HG03175 (cell line): ENCODE results near the gene TBCK.
A peak's percentile ranks its signal among the peaks of the same experiment; 100 is the strongest.

Experiments
- ATAC-seq: cut with Tn5 transposase; IDR thresholded peaks from one replicate; pipeline ENCODE4 v1.9.1; 2021; ENCODE audit warnings: mild to moderate bottlenecking, moderate library complexity; ENCODE audit not compliant: unreplicated experiment

Gene TBCK

DNA sequence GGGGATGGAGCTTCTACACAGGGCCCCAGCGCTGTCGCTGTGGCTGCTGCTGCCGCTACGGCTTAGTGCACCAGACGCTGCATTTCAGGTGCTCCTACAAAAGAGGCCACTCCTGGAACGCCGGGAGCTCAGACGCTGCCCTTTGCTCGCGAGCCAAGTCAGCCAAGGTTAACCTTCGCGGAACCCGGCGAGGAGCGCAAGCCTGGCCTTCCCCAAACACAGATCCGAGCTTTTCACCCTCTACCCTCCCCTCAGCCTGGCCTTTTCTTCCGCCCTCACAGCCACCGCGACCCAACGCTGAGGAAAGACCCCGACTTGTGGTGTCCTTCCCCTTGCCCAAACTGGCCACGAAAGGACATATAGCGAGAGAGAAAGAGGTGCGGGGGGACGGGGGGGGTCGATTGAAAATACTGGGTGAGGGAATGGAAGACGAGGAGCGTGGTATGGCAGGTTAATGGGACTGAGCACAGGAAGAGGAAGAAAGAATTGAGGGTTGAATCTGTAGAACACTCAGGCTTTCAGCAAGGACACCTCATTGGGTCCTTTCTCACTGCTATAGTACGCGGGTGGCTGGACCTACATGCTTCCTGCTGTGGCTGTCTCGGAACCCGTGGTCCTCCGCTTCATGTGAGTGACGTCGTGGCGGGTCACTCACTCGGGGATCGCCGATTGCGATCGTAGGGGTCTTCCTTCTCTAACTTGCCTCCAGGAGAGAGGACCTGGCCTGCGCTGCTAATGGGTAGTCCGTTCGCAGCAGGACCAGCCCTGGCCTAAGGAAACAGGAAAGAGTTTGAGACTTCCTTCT lies at the start of gene TBCK, which contains the start of gene AIMP1:
TSS of gene TBCK (minus strand) at position 242 of the 805 bp plus-strand sequence. CDS start 7,249 bp downstream, outside the sequence.
TSS of gene AIMP1 (plus strand) at position 583 of the 805 bp plus-strand sequence. CDS start 8,460 bp downstream, outside the sequence.
- peak; percentile 86 for ATAC-seq

DNA sequence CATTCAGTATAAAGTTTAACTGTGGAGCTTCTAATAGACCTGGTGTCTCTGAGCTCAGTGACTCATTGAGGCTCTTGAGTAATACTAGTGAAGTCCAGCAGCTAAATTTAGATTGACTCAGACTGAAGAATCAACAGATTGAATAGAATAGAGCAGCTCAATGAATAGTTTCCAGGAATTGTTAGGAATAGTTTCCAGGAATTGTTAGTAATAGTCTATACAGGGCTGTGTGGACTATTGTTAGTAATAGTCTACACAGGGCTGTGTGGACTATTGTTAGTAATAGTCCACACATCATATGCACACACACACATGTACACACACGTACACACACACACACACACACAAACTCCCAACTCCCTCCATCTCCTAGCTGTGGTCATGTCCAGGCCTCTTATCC lies 49.6 kb upstream of the TBCK start:
- ATAC-seq: no peak

DNA sequence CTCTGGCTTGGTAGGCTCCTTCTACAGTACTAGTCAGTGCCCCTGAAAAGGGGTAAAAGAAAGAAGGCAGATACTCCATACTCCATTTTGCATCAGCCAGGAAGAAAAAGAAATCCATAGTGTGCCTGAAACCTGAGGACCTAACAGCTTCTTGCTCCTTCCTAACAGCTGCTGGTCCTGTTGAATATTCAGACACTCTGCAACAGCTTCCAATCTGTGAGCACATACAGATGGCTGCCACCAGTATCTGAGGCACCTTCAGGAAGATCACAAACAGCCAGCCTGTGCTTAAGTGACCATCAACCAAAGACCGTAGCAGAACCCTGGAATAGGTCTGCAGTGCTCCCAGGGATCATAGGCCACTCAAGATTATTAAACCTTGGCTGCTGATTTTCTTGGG lies 48.3 kb upstream of the TBCK start:
- no peak for ATAC-seq

DNA sequence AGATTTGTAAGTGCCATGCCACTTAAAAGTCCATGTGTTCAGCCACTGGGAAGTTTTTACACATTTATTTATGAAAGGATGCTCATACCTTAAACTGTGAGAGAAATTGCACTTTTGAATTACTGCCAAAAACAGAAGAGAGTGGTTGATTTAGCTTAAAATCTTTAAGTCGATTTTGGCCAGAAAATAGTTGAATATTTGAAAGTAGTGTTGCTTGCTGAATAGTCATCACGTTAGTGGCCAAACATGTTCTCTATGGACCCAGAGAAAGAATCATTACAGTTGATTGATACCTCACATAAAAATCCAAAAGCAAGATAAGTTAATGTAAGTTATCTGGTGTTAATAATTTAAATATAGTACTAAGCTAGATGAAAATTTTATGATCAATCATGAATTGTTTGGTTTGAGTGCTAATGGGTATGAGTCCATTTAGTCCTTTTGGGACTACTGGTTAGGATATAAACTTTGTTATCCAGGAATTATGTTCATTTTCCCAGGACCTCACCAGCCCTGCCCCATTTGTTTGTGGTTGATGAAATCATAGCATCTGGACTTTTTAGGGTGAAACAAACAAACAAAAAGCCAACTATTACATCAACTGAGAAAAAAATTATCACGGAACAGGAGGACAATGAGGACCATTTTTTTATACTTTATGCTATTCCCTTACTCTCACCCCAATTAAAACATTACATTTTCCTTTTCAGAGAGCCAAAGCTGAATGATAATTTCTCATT lies 46.2 kb upstream of the TBCK start:
- ATAC-seq: no peak

DNA sequence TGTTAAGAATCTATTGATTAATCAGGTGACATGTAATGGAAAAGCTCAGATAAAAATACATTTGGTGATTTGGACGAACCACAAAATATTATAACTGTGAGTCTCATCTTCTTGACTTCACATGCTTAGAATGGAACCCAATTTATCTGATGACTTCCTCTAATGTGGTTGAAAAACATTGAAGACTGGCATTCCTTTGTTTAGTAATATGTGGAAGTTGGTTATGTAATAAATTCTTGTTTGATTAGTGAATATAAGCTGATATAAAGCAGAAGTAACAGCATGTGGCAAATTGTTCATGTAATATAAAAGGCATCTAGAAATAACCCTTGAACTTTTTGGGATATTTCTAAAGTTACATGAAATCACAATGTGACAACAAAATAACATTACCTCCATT lies 42.9 kb upstream of the TBCK start:
- ATAC-seq: no peak

DNA sequence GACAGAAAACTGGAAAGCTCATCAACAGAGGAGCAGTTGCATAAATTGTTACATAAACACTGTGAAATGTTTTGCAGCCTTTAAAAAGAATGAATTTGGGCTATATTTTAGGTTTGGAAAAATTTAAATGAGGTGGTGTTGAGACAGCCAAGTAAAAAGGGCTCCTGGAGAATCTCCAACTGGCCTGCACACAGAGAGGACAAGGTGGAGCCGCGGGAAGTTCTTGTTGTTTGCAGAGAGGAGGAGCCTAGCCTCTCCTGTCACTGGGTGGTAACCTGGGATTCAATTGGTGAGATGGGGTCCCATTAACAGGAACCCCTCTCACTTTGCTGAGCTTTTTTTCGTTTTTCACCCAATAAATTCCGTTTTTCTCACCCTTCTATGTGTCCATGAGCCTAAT lies 39.2 kb upstream of the TBCK start:
- ATAC-seq: no peak

DNA sequence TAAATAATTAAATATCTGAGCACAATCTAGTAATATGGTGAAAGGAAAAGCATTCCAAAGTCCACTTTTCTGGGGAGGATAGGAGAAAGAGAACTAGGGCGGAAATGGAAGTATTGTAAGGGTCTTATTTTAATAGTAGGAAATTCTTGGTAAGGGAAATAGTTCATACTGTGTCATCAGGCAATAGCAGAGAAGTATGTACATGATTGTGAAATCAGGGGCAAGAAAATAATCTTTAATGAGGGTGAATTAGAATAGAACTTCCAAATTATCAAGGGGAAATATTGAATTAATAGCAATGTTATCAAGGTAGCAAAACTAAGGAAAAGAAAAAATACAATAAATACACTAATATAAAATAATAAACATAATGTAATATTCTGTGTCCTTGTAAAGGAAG lies 37.8 kb upstream of the TBCK start:
- ATAC-seq: no peak

DNA sequence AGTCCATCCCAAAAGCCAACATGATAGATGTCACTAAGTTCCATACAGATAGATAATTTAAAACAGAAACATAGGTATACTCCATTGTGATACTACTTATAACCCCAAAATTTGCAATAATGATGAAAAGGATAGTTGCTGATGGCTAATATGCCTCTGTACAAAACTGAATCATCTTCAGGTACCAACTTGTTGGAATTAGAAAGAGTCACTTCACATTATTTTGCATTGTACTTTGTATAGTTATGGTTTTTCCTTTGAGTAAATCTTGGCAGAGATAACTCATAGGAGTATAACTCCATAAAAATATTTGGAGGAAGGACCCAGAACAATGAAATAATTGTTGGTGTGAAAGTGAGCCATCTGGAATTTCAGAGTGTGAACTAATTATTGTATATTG lies 35.0 kb upstream of the TBCK start:
- ATAC-seq: no peak

DNA sequence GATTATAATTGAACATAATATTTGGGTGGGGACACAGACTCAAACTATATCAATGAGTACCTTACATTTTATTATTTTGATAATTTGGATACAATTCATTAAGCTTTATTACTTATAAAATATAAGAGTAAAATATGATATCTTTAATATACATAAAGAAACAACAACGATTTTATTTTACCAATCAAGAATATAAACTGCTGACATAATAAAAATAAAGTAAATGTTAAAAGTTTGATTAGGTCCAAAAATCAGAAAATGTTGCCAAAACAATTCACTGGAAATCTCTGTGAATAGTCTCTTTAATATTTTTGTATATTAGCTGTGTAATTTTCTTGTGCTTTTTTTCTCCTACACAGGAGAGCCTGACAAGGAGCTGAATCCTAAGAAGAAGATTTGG lies 31.2 kb upstream of the TBCK start:
- ATAC-seq: no peak

DNA sequence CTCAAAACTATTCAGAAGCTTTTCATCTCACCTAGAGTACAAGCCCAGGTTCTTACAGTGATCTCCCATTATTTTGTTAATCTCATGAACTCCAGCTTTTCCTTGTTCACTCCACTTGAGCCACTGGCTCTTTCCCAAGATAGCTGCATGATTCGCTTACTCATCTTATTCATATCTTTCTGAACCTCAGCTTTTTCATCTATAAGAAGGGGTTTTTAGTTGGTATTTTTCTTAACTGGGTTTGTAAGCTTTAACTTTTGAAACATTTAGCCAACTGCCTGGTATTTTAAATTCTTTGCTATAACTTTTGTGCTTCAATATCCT lies 28.6 kb upstream of the TBCK start:
- no peak for ATAC-seq

DNA sequence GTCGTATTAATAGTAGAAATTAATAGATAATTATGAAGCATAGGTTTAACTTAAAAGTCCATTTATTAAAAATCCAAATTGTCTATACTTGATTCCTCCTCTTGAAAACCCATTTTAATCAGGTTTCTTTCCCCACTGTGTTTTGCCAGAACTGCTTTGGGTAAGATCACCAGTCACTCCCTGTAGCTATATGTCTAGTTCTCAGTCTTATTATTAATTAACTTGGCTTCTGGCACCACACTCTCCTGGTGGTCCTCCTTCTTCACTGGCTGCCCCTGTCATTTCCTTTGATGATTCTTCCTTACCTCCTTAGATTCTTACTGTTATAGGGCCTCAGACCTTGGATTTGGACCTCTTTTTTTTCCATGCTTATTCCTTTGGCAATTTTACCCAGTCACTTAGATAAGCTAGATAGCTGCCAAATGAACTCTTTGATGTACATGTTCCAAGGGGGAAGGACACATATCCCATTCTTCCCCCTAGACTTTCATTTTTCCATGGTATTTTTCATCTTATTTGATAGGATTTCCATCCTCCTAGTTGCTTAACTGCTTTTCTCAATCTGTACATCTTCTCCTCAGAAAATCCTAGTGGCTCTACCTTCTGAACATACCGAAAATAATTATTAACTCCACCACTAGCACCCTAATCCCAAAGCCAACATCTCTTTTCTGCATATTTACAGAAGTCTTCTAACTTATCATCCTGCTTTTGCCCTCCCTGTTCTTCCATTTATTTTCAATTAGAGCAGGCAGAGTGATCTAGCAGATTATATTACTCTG lies 28.0 kb upstream of the TBCK start:
- ATAC-seq: no peak

DNA sequence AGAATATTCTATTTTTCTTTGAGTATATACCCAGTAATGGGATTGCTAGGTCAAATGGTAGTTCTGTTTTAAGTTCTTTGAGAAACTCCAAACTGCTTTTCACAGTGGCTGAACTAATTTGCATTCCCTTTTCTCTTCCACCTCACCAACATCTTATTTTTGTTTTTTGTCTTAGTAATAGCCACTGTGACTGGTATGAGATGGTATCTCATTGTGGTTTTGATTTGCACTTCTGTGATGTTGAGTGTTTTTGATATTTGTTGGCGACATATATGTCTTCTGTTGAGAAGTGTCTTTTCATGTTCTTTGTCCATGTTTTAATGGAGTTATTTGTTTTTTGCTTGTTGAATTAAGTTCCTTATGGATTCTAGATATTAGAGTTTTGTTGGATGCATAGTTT lies 24.8 kb upstream of the TBCK start:
- no peak for ATAC-seq

DNA sequence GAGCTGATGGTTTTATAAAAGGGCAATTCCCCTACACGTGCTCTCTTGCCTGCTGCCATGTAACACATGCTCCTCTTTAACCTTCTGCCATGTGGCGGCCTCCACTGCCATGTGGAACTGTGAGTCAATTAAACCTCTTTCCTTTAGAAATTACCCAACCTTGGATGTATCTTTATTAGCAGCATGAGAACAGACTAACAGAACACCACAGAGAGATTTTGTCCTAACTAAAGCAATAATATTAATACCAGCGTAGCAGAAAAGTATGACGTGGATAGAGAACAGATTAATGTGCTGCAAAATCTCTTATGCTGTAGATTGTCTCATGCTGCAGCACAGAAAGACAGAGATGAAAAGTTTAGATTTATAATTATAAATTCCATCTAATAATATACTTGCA lies 23.4 kb upstream of the TBCK start:
- no peak for ATAC-seq

DNA sequence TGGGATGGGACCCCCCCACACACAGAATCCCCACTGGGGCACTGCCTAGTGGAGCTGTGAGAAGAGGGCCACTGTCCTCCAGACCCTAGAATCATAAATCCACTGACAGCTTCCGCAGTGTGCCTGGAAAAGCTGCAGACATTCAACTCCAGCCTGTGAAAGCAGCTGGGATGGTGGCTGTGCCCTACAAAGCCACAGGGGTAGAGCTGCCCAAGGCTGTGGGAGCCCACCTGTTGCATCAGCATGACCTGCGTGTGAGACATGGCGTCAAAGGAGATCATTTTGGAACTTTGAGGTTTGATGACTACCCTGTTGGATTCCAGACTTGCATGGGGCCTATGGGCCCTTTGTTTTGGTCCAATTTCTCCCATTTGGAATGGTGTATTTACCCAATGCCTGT lies 22.7 kb upstream of the TBCK start:
- no peak for ATAC-seq

DNA sequence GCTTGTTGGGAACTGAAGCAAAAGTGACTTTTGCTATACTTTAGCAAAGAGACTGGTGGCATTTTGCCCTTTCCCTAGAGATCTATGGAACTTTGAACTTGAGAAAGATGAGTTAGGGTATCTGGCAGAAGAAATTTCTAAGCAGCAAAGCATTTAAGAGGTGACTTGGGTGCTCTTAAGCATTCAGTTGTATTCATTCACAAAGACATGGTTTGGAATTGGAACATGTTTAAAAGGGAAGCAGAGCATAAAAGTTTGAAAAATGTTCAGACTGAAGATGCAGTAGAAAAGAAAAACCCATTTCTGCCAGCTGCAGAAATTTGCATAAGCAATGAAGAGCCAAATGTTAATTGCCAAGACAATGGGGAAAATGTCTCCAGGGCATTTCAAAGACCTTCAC lies 21.9 kb upstream of the TBCK start:
- ATAC-seq: no peak

DNA sequence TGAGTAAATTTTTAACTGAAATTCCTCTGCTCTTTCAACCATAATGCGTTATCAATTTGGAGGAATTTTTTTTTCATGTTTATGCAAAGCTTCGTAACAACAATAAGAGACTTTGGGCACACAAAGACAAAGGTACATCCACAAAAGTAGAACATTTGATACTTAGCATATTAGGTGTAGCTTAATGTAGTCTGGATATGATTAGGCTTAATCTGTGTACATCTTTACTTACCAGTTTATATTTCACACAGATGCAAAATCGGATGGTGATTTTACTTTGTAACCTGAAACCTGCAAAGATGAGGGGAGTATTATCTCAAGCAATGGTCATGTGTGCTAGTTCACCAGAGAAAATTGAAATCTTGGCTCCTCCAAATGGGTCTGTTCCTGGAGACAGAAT lies 20.6 kb upstream of the TBCK start:
- ATAC-seq: no peak

DNA sequence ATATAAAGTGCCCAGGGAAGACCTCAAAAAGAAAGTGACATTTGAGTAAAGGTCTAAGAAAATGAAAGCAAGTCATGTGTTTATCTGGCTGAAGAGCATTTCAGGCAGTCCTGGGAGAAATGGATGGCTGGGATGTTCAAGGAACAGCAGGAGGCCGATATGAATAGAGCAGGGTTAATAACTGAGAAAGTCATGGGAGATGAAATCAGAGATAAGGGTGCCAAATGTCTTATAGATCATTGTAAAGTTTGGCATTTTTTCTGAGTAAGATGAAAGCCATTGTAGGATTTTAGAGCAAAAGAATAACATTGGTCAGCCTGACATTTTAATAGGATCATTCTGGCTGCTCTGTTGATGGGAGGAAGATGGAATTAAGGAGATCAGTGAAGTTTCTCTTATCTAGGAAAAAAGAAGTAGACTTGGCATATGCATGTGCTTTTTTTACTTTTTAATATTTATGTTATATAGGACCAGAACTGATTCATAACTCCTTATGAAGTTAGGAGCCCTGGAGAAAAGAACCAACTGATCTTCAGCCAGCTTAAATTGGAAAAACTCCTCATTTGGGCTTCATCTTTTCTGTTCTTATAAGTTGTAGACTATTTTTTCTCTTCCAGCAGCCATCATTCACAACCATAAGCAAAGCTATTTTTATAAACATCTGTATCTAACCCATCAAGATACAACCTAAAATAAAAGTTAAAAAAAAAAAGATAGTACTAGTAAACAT lies 18.9 kb upstream of the TBCK start:
- no peak for ATAC-seq

DNA sequence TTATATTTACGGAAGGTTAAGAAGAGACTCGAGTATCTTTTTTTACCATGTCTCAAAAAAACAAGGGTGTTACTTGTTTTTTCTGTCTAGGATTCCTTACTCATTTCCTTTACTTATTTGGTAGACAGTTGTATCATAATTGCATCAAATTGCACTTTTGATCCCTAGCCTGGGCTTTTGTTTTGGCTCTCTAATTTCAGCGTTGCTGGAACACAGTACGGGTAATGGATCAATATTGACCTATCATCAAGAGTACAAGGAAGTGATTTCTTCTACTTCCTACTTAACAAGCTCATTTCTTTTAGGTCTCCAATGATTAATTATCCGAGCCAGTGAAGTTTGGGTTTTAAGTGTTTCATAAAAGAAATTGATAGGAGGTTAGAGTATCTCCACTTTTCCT lies 17.2 kb upstream of the TBCK start:
- ATAC-seq: no peak

DNA sequence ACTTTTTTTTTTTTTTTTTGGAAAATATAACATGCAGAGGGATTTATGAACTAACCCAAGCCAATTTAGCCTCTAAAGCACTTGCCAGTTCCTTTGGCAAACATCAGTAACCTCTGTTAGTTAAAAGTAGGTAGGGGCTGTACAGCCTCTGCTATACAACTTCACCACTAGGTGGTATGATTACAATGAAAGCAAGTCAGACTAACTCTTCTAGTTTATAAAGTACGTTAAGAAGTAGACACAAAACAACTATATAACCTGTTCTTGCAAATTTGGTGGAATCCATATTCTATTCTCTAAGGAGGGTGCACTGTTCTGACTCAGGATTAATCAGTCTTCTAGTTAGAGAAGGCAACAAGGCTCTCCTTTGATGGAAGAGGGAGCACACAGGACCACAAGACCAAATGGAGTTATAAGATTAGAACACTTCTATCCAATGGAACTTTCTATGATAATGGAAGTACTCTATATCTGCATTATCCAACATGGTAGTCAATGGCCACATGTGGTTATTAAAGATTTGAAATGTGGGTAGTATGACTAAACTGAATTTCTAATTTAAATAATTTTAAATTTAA lies 13.1 kb upstream of the TBCK start:
- peak; percentile 91 for ATAC-seq

DNA sequence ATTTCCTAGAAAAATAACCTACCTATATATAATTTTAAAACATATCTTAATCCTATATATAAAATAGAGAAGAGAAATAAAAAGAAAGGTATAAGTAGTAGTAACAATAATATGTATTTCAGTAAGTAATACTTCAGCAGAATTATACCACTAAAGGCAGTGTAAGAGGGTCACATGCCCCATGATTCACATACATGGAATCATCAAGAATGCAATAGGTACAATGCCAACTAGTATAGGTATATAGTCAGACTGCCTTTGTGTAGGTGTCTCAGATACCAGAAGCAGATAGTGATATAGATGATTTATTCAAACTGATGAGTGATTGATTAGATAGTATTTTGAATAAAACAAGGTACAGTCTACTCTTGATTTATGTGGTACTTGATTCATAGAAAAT lies 9.8 kb upstream of the TBCK start:
- no peak for ATAC-seq

DNA sequence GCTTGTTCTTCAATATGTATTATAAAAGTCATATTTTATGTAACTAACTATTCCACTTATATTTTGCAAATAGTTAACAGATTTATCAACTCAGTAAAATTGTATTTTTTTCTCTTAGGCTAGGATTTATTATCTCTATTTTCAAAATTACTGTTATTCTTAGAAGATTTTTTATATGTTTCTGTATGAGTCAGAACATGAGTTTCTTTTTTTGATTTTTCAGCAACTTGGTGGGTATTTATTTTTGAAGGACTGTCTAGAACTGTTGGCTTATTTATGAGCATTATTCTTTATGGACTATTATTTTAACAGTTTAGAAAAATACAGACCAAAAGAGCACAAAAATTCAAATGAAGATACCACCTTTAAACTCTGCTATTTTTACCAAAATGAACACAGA lies 7.1 kb upstream of the TBCK start:
- no peak for ATAC-seq
